Measurements from ENCODE around the gene GATAD2B.
"Not testable (repeated sequence)": the region's sequence is repeated elsewhere in the genome, so short reads cannot be mapped to it uniquely, and the experiment has no call there.

GATAD2B gene

DNA sequence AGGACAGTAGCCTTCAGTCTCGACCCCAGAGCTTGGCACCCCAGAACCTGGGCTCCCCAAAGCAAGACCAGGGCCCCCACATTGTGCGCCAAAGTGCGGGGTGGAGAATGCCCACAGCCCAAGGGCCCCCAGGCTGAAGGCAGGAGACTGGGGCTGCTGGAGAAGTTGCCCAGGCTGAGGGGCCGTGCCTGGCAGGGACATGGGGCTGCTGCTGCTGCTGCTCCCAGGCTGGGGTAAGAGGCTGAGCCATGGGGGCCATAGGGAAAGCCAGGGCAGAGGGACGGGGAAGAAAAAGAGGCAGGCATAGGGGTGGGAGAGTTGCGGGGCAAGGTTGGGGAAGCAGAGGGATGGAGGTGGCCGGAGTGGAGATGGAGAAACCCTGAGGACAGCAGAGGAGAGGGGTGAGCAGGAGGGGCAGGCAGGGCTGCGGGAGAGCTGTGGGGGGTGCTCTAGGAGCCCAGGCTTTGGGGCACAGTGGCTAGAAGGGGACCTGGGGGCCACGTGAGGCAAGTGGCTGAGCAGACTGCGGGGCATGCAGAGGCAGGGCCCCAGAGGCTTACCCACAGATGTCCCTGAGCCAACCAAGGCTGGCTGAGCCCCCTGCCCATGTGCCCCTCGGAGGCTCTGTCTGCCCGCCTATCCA, 128.7 kb downstream of the GATAD2B start:
- no peak for DNase-seq

DNA sequence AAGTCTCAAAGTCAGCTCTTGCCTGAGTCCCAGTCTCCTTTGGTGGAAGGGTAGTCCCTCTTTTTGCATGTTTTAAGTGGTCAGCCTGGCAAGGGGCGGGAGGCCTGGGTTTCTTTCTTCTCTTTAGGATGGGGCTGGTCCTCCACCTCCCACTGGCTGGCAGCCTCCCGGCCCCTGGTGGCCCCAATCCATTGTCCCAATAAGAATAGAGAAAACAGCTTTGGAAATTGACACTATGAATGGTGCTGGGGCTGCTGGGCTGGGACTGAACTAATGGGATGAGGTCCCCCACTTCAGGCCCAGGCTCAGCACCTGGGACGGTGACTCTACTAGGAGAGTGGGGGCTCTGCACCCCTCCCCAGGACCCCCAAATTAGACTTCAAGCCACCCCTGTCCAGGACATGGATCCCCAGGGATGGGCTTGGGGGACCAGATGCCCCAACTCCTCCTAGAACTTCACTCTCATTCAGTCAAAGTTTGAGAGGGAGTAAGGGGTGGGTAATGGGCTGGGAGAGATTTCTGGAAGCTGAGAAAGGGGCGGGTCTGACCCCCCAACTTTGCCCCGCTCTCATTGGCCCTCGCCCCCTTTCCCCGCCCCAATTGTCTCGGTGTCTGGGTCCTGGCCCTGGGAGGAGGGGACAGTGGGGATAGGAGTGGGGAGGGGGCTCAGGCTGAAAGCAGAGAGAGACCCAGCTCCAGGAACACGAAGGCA, 129.4 kb downstream of the GATAD2B start:
- DNase-seq, result no peak

DNA sequence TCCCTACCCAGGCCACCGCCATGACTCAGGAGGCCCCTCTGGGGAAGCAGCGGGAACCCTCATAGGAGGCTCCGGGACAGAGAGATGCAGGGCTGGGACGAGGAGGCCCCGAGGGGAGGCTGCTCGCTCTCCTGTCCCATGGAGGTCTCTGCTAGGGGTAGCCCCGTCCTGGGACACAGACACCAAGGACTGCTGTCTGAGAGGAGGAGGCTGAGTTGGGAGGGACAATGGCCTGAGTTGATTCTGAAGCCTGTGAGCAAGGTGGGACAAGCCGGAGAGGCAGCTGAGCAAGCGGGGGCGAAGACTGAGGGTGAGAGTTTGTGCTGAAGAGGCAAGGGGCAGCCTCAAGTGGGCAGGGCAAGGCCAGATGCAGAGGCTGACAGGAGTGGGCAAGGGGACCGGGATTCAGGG, 130.1 kb downstream of the GATAD2B start:
- no peak for DNase-seq

DNA sequence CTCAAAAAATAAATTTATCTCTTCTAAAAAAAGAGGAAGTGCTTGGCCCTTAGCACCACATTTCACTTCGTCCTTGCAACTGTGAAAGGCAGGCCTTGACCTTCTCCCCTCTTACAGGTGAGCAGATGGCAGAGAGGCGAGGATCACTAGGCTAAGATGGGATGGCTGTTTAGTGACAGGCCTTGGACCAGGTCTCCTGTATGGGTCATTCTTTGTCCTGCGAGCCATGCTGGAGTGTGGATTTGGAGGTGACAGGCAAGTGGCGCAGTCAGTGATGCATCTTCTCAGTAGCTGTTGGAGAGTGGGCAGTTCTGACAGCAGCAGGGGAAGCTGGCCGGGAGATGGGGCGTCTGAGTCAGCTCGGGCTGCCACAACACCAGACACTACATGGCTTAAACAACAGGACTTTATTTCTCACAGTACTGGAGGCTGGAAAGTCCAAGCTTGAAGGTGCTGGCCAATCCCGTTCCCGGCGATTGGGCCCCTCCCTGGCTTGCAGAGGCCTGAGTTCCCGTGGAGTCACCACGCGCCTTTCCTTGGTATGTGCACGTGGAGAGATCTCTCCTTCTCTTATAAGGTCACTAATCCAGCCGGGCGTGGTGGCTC, 131.0 kb downstream of the GATAD2B start:
- no peak for DNase-seq

DNA sequence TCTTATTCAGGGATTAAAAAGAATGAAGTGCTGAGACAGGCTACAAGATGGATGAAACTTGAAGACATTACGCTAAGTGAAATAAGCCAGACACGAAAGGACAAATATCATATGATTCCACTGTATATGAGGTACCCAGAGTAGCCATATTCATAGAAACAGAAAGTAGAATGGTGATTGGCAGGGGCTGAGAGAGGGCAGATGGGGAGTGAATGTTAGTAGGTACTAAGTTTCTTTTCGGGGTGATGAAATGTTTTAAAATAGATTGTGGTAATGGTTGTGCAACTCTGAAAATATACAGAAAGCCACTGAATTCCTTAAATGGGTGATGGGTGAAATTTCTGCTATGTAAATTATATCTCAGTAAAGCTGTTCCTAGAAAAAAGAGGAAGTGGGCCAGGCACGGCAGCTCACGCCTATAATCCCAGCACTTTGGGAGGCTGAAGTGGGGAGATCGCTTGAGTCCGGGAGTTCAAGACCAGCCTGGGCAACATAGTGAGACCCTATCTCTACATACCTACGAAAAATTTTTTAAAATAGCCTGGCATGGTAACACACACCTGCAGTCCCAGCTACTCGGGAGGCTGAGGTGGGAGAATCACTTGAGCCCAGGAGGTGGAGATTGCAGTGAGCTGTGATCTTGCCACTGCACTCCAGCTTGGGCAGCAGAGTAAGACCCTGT, 131.7 kb downstream of the GATAD2B start:
- no peak for DNase-seq

DNA sequence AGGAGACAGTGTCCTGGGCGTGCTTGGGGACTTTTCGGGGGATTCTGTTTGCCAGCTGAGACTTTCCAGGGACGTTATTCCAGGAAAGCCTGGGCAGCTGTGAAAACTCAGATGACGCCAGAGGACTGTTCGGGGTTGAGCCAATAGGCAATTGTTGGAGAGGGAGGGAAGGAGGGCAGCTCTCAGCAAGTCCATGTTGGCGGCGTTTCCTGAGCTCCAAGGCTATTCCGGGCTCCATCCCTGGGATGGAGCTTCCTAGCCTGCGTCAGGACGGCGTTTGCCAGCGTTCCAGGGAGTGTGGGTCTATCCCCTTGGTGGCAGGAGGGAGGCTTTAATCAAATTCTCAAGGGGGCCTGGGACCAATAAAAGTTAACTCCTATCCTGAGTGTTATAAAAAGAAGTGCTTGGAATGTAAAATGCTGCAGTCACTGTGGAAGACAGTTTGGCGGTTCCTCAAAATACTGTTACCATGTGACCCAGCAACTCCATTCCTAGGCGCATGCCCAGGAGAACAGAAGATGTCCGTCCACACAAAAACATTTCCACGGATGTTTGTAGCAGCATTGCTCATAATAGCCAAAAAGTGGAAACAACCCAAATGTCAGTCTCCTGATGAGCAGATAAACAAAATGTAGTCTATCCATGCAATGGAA, 132.3 kb downstream of the GATAD2B start:
- DNase-seq, result no peak

DNA sequence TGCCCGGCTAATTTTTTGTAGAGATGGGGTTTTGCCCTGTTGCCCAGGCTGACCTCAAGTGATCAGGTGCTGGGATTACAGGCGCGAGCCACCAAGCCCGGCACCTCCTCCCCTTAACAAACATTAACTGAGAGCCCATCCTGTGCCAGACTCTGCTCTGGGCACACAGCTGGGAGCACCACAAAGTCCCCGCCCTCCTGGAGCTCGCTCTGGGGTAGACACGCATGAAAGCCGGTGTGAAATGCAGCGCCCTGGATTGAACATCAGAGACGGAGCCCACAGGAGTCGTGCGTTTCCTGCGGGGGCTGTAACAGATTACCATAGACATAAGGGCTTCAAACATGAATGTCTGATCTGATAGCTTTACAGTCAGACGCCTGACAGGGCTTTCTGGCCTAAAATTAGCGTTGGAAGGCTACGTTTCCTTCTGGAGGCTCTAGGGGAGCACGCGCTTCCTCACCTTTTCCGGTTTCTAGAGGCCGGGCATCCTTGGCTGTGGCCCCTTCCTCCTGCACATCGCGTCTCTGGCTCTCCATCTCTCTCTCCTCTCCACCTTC, 133.2 kb downstream of the GATAD2B start:
- no peak for DNase-seq

DNA sequence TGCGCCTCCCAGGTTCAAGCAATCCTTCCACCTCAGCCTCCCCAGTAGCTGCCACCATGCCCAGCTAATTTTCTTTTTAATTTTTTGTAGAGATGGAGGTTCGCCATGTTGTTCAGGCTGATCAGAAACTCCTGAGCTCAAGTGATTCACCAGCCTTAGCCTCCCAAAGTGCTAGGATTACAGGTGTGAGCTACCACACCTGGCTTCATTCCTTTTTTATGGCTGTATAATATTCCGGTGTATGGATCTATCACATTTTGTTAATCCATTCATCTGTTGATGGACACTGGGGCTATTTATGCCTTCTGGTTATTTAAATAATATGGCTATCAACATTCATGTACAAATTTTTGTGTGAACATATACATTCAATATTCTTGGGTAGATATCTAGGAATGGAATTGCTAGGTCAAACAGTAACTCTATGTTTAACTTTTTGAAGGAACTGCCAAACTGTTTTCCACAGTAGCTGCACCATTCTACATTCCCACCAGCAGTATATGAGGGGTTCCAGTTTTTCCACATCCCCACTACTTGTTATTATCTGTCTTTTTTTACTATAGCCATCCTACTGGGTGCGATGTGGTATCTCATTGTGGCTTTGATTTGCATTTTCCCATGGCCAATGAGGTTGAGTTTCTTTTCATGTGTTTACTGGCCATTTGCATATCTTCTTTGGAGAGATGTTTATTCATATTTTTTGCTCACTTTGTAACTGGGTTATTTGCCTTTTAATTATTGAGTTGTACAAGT, 136.6 kb downstream of the GATAD2B start:
- DNase-seq, result no peak

DNA sequence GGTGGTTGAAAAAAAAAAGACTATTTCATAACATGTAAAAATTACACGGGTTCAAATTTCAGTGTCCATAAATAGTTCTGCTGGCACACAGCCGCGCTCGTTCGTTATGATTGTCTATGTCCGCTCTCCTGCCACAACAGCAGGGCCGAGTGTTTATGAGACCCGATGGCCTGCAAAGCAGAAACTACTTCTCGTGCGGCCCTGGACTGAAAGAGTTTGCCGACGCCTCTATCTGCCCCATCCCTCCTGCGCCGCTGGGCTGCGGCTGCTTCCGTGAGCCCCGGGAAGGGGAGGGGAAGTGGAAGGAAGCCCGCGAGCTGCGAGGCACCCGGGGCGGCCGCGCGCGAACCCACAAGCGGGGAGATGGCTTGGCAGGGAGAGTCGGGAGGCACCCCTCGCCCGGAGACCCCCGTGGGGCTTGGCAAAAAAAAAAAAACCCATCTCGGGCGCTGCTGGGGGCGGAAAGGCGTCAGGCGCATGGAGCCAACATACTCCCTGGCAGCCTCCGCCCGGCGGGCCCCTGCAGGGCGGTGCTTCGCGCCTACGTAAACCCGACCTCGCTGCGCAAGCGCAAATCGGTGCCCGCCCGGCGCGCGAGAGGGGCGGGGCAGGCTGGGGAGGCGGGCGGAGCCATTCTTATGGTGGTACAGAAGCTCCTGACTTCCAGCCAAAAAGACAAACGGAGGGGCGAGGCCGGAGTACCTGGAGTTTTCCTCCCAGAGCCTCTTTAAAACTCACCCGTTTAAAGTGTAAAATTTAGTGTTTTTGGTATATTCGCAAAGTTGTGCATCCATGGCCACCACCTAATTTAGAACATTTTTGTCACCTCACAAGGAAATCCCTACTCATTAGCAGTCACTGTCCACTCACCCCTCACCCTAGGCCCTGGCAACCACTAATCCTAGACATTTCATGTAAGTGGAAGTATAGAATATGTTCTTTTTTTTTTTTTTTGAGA, 139.3 kb downstream of the GATAD2B start:
- DNase-seq, result peak; percentile 87

DNA sequence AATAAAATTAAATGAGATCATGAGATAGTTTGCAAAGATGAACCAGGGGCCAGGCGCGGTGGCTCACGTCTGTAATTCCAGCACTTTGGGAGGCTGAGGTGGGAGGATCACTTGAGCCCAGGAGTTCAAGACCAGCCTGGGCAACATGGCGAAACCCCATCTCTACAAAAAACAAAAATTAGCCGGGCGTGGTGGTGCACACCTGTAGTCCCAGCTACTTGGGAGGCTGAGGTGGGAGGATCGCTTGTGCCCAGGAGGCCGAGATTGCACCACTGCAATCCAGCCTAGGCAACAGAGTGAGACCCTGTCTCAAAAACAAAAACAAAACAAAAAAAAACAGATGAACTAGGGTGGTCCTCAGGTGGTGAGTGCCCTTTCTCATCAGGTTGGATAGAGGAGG, 140.1 kb downstream of the GATAD2B start:
- not testable (repeated sequence) for DNase-seq

DNA sequence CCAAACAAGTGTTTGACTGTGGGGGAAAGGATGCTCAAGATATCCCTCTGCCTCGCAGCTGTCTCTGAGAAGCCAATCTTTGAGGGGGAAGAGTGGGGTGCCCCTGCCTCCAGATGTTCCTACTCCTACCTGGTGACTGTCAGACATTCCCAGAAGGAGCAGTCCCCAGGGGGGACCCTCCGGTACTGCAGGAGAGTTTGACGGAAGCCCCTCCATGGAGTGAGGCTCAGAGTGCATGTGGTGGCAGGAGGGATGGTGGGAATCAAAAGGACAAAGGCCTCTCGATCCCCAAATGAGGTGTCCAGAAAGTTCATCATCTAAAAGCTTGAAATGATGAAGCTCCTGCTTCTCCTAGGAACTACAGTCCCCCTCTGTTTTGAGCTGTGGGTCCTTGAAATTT, 142.2 kb downstream of the GATAD2B start:
- DNase-seq, result no peak

DNA sequence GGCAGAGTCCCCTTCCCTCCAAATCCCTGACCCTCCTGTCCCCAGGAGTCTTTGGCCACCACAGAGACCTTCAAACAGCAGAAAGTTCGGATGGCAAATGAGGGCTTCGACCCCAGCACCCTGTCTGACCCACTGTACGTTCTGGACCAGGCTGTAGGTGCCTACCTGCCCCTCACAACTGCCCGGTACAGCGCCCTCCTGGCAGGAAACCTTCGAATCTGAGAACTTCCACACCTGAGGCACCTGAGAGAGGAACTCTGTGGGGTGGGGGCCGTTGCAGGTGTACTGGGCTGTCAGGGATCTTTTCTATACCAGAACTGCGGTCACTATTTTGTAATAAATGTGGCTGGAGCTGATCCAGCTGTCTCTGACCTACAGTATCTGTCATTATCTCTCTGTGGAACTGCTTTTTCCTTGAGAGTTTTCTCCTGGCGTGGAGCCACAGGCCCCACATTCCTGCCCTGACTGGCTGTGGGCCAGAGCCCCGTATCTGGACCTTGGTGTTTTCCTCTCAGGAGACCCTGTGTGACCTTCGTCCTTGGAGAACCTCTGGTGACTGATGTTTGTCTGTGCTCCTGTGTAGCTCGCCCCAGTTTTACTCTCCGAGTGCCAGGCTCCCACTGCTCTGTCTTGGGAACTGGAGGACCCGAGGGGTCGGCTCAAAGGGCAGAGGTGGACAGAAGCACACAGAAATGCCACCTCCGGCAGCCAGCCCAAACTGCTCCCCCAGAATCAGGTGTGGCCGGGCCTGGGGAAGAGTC, 142.8 kb downstream of the GATAD2B start:
- DNase-seq, result no peak

DNA sequence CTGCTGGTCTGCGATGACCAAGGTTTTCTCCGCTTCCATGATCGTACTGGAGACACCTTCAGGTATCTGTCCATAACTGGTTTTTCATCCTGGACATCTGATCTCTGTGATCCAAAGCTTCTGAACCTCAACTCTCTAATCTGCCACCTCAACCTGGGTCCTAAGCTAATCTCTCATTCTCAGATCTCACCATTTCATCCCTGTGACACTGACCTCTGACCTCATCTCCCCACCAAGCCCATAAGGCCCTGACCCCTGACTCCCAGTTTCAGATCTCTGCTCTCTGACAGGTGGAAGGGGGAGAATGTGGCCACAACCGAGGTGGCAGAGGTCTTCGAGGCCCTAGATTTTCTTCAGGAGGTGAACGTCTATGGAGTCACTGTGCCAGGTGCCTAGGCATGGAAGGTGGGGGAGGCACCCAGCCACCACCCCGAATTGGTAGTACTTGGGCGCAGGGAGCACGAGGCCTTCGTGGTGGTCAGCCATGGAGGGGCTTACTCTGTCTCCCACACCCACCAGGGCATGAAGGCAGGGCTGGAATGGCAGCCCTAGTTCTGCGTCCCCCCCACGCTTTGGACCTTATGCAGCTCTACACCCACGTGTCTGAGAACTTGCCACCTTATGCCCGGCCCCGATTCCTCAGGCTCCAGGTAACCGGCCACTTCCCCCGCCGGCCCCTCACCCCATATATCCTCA, 143.8 kb downstream of the GATAD2B start:
- DNase-seq, result no peak

DNA sequence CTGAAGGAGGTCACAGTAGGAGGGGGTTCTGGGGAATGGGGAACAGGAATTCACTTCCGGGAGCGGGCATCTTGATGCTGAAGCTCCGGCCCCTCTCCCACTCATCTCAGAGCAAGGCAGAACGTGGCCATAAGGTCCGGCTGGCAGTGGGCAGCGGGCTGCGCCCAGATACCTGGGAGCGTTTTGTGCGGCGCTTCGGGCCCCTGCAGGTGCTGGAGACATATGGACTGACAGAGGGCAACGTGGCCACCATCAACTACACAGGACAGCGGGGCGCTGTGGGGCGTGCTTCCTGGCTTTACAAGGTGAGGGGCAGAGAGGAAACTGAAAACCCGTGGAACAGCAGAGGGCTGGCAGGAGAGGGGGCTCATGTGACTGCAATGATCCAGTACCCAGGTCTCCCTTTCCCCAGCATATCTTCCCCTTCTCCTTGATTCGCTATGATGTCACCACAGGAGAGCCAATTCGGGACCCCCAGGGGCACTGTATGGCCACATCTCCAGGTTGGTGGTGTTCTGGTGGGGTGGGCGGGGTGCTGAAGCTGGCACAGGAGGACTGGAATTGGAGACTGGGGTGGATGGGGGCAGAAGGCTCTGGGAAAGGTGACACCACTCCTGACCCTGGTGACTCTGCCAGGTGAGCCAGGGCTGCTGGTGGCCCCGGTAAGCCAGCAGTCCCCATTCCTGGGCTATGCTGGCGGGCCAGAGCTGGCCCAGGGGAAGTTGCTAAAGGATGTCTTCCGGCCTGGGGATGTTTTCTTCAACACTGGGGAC, 144.5 kb downstream of the GATAD2B start:
- DNase-seq, result no peak

DNA sequence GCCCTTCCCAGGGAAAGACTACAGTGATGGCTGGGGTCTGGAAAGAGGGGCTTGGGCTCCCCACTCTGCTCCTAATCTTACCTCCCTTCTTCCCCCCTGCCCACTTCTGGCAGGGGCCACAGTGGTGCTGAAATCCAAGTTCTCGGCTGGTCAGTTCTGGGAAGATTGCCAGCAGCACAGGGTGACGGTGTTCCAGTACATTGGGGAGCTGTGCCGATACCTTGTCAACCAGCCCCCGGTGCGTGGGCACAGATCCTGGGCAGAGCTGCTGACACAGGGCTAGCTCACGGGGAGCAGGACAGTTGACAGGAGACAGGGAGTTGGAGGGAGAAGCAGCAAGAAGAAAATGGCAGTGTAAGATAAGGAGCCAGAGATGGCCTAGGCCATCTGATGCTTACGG, 145.1 kb downstream of the GATAD2B start:
- no peak for DNase-seq

DNA sequence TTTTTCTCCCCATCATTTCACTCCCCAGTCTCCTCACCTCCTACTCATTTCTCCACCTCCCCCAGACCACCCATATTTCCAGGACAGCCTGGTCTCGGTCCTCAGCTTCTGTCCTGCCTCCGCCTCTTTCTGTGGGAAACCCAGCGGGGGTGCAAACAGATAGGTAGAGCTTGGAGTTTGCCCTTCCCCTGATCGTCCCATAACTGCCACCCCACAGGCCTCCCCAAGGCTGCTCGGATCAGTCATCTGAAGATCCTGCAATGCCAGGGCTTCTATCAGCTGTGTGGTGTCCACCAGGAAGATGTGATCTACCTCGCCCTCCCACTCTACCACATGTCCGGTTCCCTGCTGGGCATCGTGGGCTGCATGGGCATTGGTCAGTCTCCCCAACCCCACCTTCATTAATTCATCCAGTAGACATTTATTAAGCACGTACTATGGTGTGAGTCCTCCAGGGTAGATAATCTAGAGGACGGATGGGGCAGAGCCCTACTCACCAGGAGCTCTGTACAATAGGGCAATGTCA, 145.9 kb downstream of the GATAD2B start:
- no peak for DNase-seq

DNA sequence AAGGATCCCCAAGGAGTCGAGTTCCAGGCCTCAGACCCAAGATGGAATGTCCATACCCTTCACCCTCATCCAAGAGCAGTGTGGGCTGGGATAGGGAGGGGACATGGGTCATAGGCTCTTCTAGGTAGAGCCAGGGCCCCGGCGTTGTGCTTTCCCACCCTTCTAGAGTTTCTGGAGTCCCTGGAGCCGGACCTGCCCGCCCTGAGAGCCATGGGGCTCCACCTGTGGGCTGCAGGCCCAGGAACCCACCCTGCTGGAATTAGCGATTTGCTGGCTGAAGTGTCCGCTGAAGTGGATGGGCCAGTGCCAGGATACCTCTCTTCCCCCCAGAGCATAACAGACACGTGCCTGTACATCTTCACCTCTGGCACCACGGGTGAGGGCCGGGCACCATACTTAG, 146.4 kb downstream of the GATAD2B start:
- DNase-seq, result no peak

Data from stimulated activated naive CD4-positive, alpha-beta T cell treated with Interleukin-2 at 50 U/mL for 16 hours (primary cell).